Measurements from ENCODE around the gene ELP5. TPM values are rescaled to one million over a fixed set of nuclear protein-coding genes. Genes with fewer than 3 reads are reported as not detected.

The ELP5 gene
- total and polyA plus RNA-seq, 2 donors (not counting 1 experiment from before 2014, with no cell fraction given) = 48.0 to 69.9 TPM

GRCh38 chr17:7216242-7217112 lies 35.5 kb upstream of the ELP5 start:
- Histone ChIP-seq H3K9ac (ENCODE audit: low read length) (no peak overlapping the region), H3K36me3 (replicated peaks in 1 of 2; ENCODE audit: control extremely low read depth in 1 of 2, control insufficient read depth in 1 of 2, extremely low read depth in 1 of 2, insufficient read depth in 2 of 2, low read length in 1 of 2) (no peaks in the 10 kb centered on the region), H3K27ac (ENCODE audit: low read length in 2 of 2) (no peak overlapping the region), H3K27me3 (replicated peaks in 1 of 4; ENCODE audit: control extremely low read depth in 1 of 4, control insufficient read depth in 3 of 4, insufficient read depth in 4 of 4, low read length in 3 of 4) (no peaks in the 10 kb centered on the region), H4K20me1 (ENCODE audit: control insufficient read depth, insufficient read depth, low read length, poor library complexity, severe bottlenecking) (no peaks in the 10 kb centered on the region), H3K4me3 (ENCODE audit: control extremely low read depth in 1 of 5, extremely low read depth in 1 of 5, insufficient read depth in 1 of 5, low read depth in 2 of 5, low read length in 4 of 5) (no peak overlapping the region), H3K79me2 (ENCODE audit: control insufficient read depth, insufficient read depth, low read length) (peaks cover 7% of the 10 kb centered on the region), H3K4me1 (ENCODE audit: control insufficient read depth in 2 of 2, insufficient read depth in 2 of 2, low read length in 2 of 2) (peaks cover 32 to 64% of the 10 kb centered on the region in 2 donors), H3K4me2 (replicated peaks; ENCODE audit: low read depth, low read length, poor library complexity, severe bottlenecking) (peak overlapping the region; percentile 21), H2AFZ (ENCODE audit: insufficient read depth, low read depth, low read length, poor library complexity, severe bottlenecking) (no peak overlapping the region), H3K9me3 (ENCODE audit: control extremely low read depth in 1 of 3, control insufficient read depth in 2 of 3, insufficient read depth in 1 of 3, low read length in 2 of 3) (no peaks in the 10 kb centered on the region)
- H3K27me3 Mint-ChIP-seq = no peaks in the 10 kb centered on the region
- intact Hi-C loops (cut with micrococcal nuclease) = no loop called here
- DNase-seq (no peak), ATAC-seq (ENCODE audit: low read depth) (no peak)
- TF ChIP-seq EZH2 (IDR thresholded peaks at IDR 0.05; ENCODE audit: borderline replicate concordance, insufficient read depth, low read depth, low read length, poor library complexity, severe bottlenecking) = no peak
- TF ChIP-seq CTCF (IDR thresholded peaks at IDR 0.05) = no peak
- ChIA-PET CTCF (no interaction called here), POLR2A (interaction anchor here (0.6 to 9.1 kb wide), 3 partner anchors 21 to 194 kb away, joined by 3 to 157 read pairs (median 4); partner anchors contain the start of genes CTDNEP1, DVL2, GABARAP and PHF23)
- H3K4me3 Mint-ChIP-seq = peak overlapping the region; percentile 11
- H3K4me1 Mint-ChIP-seq = peaks cover 65% of the 10 kb centered on the region
- peak overlapping the region; percentile 47 for H3K27ac Mint-ChIP-seq
- WGBS (ENCODE audit: insufficient coverage) = 28% methylated on average over 7 of the region's 7 CpGs
- no peaks in the 10 kb centered on the region for H3K9me3 Mint-ChIP-seq (ENCODE audit: insufficient read depth)

Data from B cell (primary cell).